Retinal pigment epithelial cell (primary cell): ENCODE measurements around the gene GRIN1.

Experiments used
- DNase-seq: peaks from one replicate; pipeline ENCODE4 v3.0.0-alpha.2; 2010; ENCODE audit warnings: low read depth
- H3K4me3 ChIP-seq: 2 replicates; pipeline ENCODE4 v1.5.1; 2011; ENCODE audit warnings: mild to moderate bottlenecking, low read length, control low read depth, moderate library complexity
- CTCF ChIP-seq: conservative IDR thresholded peaks from 2 replicates; pipeline ENCODE4 v1.5.1; 2011; ENCODE audit warnings: low read depth, low read length, control low read depth, inconsistent platforms

Gene GRIN1

GRCh38 chr9:137156567-137157375 lies 17.8 kb downstream of the GRIN1 start:
- H3K4me3 ChIP-seq: peak overlapping the region; percentile 32
- DNase-seq: no peak
- TF ChIP-seq CTCF: no peak

- H3K4me3 ChIP-seq: no peak overlapping the region
- TF ChIP-seq CTCF: no peak
- DNase-seq: no peak
These were observed 18.9 kb downstream of the GRIN1 start for GRCh38 chr9:137157618-137158415.

- H3K4me3 ChIP-seq: no peak overlapping the region
- no peak for TF ChIP-seq CTCF
- no peak for DNase-seq
These were observed 19.7 kb downstream of the GRIN1 start for GRCh38 chr9:137158625-137159024.

- H3K4me3 ChIP-seq: no peak overlapping the region
- no peak for DNase-seq
- no peak for TF ChIP-seq CTCF
These were observed 20.4 kb downstream of the GRIN1 start for GRCh38 chr9:137159105-137160053.

- TF ChIP-seq CTCF: no peak
- H3K4me3 ChIP-seq: no peak overlapping the region
- no peak for DNase-seq
These were observed 21.1 kb downstream of the GRIN1 start for GRCh38 chr9:137160054-137160425.

GRCh38 chr9:137160716-137161557 lies 22.0 kb downstream of the GRIN1 start:
- DNase-seq: no peak
- no peak for TF ChIP-seq CTCF
- H3K4me3 ChIP-seq: no peak overlapping the region
